Measurements from ENCODE around the gene DNM2.
"Not testable (repeated sequence)": the region's sequence is repeated elsewhere in the genome, so short reads cannot be mapped to it uniquely, and the experiment has no call there.

The DNM2 gene

DNA sequence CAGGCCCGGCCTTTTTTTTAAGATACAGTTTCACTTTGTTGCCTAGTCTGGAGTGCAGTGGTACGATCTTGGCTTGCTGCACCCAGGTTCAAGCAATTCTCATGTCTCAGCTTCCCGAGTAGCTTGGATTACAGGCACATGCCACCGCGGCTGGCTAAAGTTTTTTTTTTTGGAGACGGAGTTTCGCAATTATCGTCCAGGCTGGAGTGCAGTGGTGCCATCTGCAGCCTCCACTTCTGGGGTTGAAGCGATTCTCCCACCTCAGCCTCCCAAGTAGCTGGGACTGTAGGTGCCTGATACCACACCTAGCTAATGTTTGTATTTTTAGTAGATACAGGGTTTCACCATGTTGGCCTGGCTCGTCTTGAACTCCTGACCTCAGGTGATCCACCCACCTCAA is 148.6 kb downstream of the DNM2 start:
- Histone ChIP-seq H3K79me2 (ENCODE audit: low read length) (no peaks in the 10 kb centered on the region), H3K36me3 (replicated peaks; ENCODE audit: low read depth, low read length) (no peaks in the 10 kb centered on the region), H3K27me3 (ENCODE audit: low read depth, low read length) (no peaks in the 10 kb centered on the region), H3K9ac (ENCODE audit: low read length) (no peak overlapping the region), H3K4me2 (ENCODE audit: low read length) (no peak overlapping the region), H3K27ac (ENCODE audit: low read length) (no peak overlapping the region), H2AFZ (ENCODE audit: low read depth, low read length) (no peak overlapping the region), H3K9me3 (ENCODE audit: insufficient read depth, low read length) (no peaks in the 10 kb centered on the region), H4K20me1 (ENCODE audit: insufficient read depth, low read length) (no peaks in the 10 kb centered on the region), H3K4me1 (ENCODE audit: low read length) (peaks cover 45% of the 10 kb centered on the region), H3K4me3 (ENCODE audit: low read length) (no peak overlapping the region)
- TF ChIP-seq, protein P1, sequence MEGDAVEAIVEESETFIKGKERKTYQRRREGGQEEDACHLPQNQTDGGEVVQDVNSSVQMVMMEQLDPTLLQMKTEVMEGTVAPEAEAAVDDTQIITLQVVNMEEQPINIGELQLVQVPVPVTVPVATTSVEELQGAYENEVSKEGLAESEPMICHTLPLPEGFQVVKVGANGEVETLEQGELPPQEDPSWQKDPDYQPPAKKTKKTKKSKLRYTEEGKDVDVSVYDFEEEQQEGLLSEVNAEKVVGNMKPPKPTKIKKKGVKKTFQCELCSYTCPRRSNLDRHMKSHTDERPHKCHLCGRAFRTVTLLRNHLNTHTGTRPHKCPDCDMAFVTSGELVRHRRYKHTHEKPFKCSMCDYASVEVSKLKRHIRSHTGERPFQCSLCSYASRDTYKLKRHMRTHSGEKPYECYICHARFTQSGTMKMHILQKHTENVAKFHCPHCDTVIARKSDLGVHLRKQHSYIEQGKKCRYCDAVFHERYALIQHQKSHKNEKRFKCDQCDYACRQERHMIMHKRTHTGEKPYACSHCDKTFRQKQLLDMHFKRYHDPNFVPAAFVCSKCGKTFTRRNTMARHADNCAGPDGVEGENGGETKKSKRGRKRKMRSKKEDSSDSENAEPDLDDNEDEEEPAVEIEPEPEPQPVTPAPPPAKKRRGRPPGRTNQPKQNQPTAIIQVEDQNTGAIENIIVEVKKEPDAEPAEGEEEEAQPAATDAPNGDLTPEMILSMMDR (IDR thresholded peaks at IDR 0.05; ENCODE audit: low read depth, low read length), result no peak
- TF ChIP-seq EZH2phosphoT487 (IDR thresholded peaks at IDR 0.05; ENCODE audit: low read depth), result no peak

DNA sequence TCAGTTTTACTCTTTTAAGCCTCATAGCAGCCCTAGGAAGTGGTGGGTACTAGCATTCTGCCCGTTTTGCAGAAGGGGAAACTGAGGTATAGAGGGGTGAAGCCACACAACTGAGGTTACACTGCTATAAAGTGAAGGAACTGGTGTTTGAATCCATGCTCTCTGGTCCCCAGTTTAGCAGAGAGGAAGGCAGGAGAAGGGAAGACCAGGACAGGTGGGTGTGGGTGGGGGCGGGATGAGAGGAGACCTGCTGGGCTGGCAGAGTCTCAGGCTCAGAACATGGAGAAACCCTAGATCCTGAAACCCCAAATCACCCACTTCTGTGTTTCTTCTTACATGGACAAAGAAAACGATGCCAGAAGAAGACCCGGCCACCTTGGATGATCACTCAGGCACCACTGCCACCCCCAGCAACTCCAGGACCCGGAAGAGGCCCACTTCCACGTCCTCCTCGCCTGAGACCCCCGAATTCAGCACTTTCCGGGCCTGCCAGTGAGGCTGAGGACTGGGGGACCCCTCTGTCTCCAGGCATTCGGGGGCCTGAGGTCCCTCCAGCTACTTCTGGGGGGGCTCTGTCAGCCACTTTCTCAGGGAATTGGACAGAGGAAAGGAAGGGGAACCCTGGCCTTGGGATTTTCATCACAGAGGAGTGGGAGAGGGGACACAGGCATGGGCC is 151.1 kb downstream of the DNM2 start:
- H4K20me1 ChIP-seq (ENCODE audit: insufficient read depth, low read length), result 0 out of 2 replicates have a peak, but pooled peaks cover 2% of the 10 kb centered on the region
- H3K4me3 ChIP-seq (ENCODE audit: low read length), result 0 out of 2 replicates have a peak overlapping the region, but pooled peaks have one; percentile 11
- H3K4me1 ChIP-seq (ENCODE audit: low read length), result peaks cover 55% of the 10 kb centered on the region
- no peak overlapping the region for H2AFZ ChIP-seq (ENCODE audit: low read depth, low read length)
- peaks cover 3% of the 10 kb centered on the region for H3K36me3 ChIP-seq (replicated peaks; ENCODE audit: low read depth, low read length)
- H3K79me2 ChIP-seq (ENCODE audit: low read length), result peaks cover 24% of the 10 kb centered on the region
- H3K4me2 ChIP-seq (ENCODE audit: low read length), result peak overlapping the region; percentile 82
- TF ChIP-seq, protein P1 (IDR thresholded peaks at IDR 0.05; ENCODE audit: low read depth, low read length), result no peak
- TF ChIP-seq EZH2phosphoT487 (IDR thresholded peaks at IDR 0.05; ENCODE audit: low read depth), result no peak
- H3K27ac ChIP-seq (ENCODE audit: low read length), result peak overlapping the region; percentile 88
- H3K9me3 ChIP-seq (ENCODE audit: insufficient read depth, low read length), result no peaks in the 10 kb centered on the region
- no peaks in the 10 kb centered on the region for H3K27me3 ChIP-seq (ENCODE audit: low read depth, low read length)
- 0 out of 2 replicates have a peak overlapping the region, but pooled peaks have one; percentile 67 for H3K9ac ChIP-seq (ENCODE audit: low read length)

DNA sequence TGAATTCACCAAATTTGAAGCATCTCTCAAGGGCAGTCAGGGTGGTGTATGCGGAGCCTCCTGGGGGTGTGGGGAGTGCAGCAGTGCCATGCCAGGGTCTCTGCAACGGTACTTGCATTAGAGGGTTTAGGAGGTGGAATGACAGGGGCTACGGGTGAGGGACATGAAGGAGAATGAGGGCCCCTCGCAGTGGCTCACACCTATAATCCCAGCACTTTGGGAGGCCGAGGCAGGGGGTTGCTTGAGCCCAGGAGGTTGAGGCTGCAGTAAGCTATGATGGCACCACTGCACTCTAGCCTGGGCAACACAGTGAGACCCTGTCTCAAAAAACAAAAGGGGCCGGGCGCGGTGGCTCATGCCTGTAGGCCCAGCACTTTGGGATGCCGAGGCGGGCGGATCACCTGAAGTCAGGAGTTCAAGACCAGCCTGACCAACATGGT is 152.0 kb downstream of the DNM2 start:
- not testable (repeated sequence) for H3K27ac ChIP-seq (ENCODE audit: low read length); H3K9ac ChIP-seq (ENCODE audit: low read length); H4K20me1 ChIP-seq (ENCODE audit: insufficient read depth, low read length); H3K36me3 ChIP-seq (replicated peaks; ENCODE audit: low read depth, low read length); H3K4me2 ChIP-seq (ENCODE audit: low read length); H2AFZ ChIP-seq (ENCODE audit: low read depth, low read length); H3K27me3 ChIP-seq (ENCODE audit: low read depth, low read length); H3K4me3 ChIP-seq (ENCODE audit: low read length); H3K9me3 ChIP-seq (ENCODE audit: insufficient read depth, low read length)
- Histone ChIP-seq H3K79me2 (ENCODE audit: low read length) (peaks cover 33% of the 10 kb centered on the region), H3K4me1 (ENCODE audit: low read length) (peaks cover 47% of the 10 kb centered on the region)

DNA sequence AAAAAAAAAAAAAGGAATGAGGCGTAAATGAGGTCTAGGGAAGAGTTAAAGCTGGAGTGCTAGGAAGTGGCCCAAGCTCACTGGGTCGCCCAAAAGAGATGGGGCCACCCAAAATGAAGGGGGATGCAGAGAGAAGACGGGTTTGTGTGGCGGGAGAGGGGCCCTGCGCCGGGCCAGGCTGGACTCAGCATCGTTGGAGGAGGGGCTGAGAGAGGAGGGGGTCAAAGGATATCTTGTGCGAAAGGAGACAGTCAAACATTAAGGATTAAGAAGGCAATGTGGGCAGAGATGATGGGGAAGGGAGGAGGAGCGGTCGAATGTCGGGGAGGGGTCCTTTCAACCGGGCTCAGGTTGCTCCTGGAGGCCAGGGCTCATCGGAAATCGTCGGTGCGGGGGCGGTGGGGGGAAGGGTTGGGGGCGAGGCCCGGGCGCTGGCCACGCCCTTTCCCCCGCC is 152.6 kb downstream of the DNM2 start:
- TF ChIP-seq EZH2phosphoT487 (IDR thresholded peaks at IDR 0.05; ENCODE audit: low read depth), result no peak
- TF ChIP-seq, protein P1 (IDR thresholded peaks at IDR 0.05; ENCODE audit: low read depth, low read length), result no peak
- Histone ChIP-seq H3K27ac (ENCODE audit: low read length) (peak overlapping the region; percentile 51), H4K20me1 (ENCODE audit: insufficient read depth, low read length) (0 out of 2 replicates have a peak, but pooled peaks cover 2% of the 10 kb centered on the region), H3K27me3 (ENCODE audit: low read depth, low read length) (no peaks in the 10 kb centered on the region), H3K4me3 (ENCODE audit: low read length) (peak overlapping the region; percentile 74), H3K9ac (ENCODE audit: low read length) (peak overlapping the region; percentile 68), H2AFZ (ENCODE audit: low read depth, low read length) (peak overlapping the region; percentile 21; the same call in 1 of the 2 replicates), H3K9me3 (ENCODE audit: insufficient read depth, low read length) (no peaks in the 10 kb centered on the region), H3K4me1 (ENCODE audit: low read length) (peaks cover 47% of the 10 kb centered on the region), H3K4me2 (ENCODE audit: low read length) (peak overlapping the region; percentile 74), H3K36me3 (replicated peaks; ENCODE audit: low read depth, low read length) (peaks cover 3% of the 10 kb centered on the region), H3K79me2 (ENCODE audit: low read length) (peaks cover 40% of the 10 kb centered on the region)

Data from OCI-LY3 (cell line).